Measurements from ENCODE around the gene PALM.
"Not testable (repeated sequence)": the region's sequence is repeated elsewhere in the genome, so short reads cannot be mapped to it uniquely, and the experiment has no call there.

- TF ChIP-seq CTCF (conservative IDR thresholded peaks at IDR 0.05; ENCODE audit: low read length); EZH2phosphoT487 (IDR thresholded peaks at IDR 0.05; ENCODE audit: borderline replicate concordance, low read depth, low read length): not testable (repeated sequence)
These were observed 20.8 kb downstream of the PALM start for GRCh38 chr19:729564-729963.
